GM20000 (cell line): ENCODE measurements around the gene SLC2A13.

Source experiments
- DNase-seq: peaks from one replicate; pipeline ENCODE4 v3.0.0; 2012; ENCODE audit warnings: low spot score
- TF ChIP-seq, protein P1 (sequence below): IDR thresholded peaks from 2 replicates; pipeline ENCODE4 v1.5.1; 2012; ENCODE audit warnings: mild to moderate bottlenecking, control low read depth; ENCODE audit errors: extremely low read depth, missing control alignments

Gene SLC2A13

GRCh38 chr12:40122842-40123241 lies 17.0 kb upstream of the SLC2A13 start:
- no peak for DNase-seq
- TF ChIP-seq, protein P1, sequence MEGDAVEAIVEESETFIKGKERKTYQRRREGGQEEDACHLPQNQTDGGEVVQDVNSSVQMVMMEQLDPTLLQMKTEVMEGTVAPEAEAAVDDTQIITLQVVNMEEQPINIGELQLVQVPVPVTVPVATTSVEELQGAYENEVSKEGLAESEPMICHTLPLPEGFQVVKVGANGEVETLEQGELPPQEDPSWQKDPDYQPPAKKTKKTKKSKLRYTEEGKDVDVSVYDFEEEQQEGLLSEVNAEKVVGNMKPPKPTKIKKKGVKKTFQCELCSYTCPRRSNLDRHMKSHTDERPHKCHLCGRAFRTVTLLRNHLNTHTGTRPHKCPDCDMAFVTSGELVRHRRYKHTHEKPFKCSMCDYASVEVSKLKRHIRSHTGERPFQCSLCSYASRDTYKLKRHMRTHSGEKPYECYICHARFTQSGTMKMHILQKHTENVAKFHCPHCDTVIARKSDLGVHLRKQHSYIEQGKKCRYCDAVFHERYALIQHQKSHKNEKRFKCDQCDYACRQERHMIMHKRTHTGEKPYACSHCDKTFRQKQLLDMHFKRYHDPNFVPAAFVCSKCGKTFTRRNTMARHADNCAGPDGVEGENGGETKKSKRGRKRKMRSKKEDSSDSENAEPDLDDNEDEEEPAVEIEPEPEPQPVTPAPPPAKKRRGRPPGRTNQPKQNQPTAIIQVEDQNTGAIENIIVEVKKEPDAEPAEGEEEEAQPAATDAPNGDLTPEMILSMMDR = no peak

- TF ChIP-seq, protein P1 = no peak
- DNase-seq = peak; percentile 55
Observed at GRCh38 chr12:40117818-40118217, 11.9 kb upstream of the SLC2A13 start.

- DNase-seq = no peak
- TF ChIP-seq, protein P1 = no peak
Observed at GRCh38 chr12:40110586-40110985, 4.7 kb upstream of the SLC2A13 start.

DNA sequence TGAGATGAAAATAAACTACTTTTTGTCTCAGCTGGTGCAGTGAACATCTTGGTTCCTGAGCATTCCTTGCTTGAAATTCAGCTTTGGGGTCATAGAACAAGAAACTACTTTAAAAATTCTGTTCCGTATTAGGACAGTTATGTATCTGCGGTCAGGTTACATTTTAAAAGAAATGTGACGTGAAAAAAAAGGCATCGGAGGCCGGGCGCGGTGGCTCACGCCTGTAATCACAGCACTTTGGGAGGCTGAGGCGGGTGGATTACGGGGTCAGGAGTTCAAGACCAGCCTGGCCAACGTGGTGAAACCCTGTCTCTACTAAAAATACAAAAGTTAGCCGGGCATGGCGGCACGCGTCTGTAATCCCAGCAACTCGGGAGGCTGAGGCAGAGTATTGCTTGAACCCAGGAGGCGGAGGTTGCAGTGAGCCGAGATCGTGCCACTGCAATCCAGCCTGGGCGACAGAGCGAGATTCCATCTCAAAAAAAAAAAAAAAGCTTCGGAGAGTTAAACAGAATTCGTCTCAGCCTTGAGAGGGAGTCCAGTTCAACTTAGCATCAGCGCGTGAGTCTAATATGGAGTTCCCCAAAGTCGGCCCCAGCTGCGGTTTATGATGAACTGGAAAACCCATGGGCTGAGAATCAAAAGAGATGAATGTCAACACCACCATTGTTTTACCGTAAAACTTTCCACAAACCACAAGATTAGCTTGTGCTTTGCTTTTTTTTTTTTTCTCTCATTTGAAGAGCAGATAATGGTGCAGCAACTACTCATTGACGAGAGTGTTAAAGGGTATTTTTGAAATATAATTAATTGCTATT lies 2.1 kb upstream of the SLC2A13 start:
- TF ChIP-seq, protein P1 = no peak
- DNase-seq = no peak

DNA sequence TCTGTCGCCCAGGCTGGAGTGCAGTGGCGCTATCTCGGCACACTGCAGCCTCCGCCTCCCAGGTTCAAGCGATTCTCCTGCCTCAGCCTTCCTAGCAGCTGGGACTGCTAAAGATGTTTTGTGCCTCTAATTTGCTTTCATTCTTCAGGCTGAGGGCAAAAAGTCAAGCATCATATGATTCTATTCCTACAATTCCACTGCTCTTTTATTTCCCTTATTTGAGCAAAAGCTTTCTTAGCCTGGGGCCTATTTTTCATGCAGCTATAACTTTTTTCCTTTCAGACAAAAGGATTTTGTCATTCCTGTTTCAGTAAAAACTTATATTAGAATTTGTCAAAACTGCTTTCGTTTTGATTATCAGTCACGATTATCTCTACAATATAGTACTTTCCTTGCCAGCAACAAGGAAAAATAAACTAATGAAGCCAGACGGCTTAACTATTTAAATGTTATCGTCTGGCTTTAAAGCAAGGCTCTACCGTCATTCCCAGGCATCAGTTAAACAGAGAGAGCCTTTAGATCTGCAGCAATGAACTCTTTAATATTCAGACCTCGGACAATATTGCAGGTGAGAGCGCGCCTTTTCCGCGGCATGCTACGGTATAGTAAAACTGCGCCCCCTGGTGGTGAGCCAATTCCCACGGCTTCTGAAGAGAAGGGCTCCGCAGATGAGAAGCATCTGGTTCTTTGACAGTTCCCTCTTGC lies 1.4 kb upstream of the SLC2A13 start:
- DNase-seq = peak; percentile 77
- TF ChIP-seq, protein P1 = peak; percentile 84

GRCh38 chr12:40106655-40107054 lies 774 bp upstream of the SLC2A13 start:
- DNase-seq = peak; percentile 15

DNA sequence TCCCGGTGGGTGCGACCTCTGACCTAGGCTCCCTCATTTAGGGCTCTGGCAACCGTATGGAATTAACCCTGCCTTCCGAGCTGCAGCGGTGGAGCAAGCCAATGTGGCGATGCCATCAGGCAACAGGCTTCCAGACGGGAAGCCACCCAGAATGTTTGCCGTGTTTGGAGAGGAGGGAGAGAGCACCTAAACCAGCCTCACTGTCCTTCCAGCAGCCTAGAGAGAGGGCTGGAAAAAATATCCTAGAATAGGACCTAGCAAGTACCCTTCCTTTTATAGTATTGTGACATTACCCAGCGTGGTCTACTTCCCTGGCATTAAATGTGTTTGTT lies 287 bp upstream of the SLC2A13 start:
- TF ChIP-seq, protein P1 = no peak
- DNase-seq = no peak

More at GRCh38 chr12:40106655-40107054, 774 bp upstream of the SLC2A13 start:
- TF ChIP-seq, protein P1 = no peak
